ENCODE data around the gene STON2. TPM values are rescaled to one million over a fixed set of nuclear protein-coding genes. Genes with fewer than 3 reads are reported as not detected.

The STON2 gene
- total and polyA plus RNA-seq, 2 of the 13 experiments (the other 11 are each of a cell fraction or from before 2014, with no cell fraction given) = 2.1 to 11.0 TPM

GRCh38 chr14:81301813-81302212 lies 98.3 kb downstream of the STON2 start (continued):
- TF ChIP-seq HOXA9 (CRISPR knock-in tag; IDR thresholded peaks at IDR 0.05; ENCODE audit: borderline replicate concordance) (no peak), BCL6 (CRISPR knock-in tag; IDR thresholded peaks at IDR 0.05) (no peak), ZNF44 (CRISPR knock-in tag; IDR thresholded peaks at IDR 0.05) (no peak)

- no peak overlapping the region for H3K4me3 ChIP-seq (replicated peaks in 1 of 3; ENCODE audit: insufficient read depth in 1 of 3, low read depth in 2 of 3, low read length in 3 of 3)
- no peaks in the 10 kb centered on the region for H3K36me3 ChIP-seq (replicated peaks in 1 of 2; ENCODE audit: control insufficient read depth in 1 of 2, insufficient read depth in 2 of 2, low read length in 2 of 2)
- in situ Hi-C loops (cut with HindIII; ENCODE audit: extremely low pct_ligation_motif_present, low pct_unique_long_range_greater_than_20kb) (no loop called here), intact Hi-C loops (cut with micrococcal nuclease; ENCODE audit: unreplicated experiment) (no loop called here)
- DNase-seq (ENCODE audit: low spot score) (no peak), ATAC-seq (no peak), FAIRE-seq (no peak)
- H3K27me3 ChIP-seq (ENCODE audit: control insufficient read depth in 1 of 2, insufficient read depth in 2 of 2, low read length in 2 of 2) = no peaks in the 10 kb centered on the region
- H3K9ac ChIP-seq (ENCODE audit: insufficient read depth, low read depth, low read length) = no peak overlapping the region
- 100% methylated on average over 1 of the region's 1 CpG for WGBS (ENCODE audit: low lambda C conversion rate)
- H3K4me2 ChIP-seq (ENCODE audit: low read depth, low read length) = no peak overlapping the region
- ChIA-PET CTCF (ENCODE audit: low intra/inter-chr PET ratio, low total read pairs) (no interaction called here), POLR2A (interaction anchor here (0.9 kb wide), 1 partner anchor 82 kb away, joined by 3 read pairs; no protein-coding TSS in a partner anchor)
- no peak overlapping the region for H2AFZ ChIP-seq (ENCODE audit: low read length)
- H3K9me3 ChIP-seq (ENCODE audit: low read length) = no peaks in the 10 kb centered on the region
- no peaks in the 10 kb centered on the region for H3K79me2 ChIP-seq (ENCODE audit: insufficient read depth, low read length)
- no peak overlapping the region for H3K27ac ChIP-seq (ENCODE audit: extremely low read length, insufficient read depth, low read length)
- H4K20me1 ChIP-seq (ENCODE audit: insufficient read depth, low read length) = no peaks in the 10 kb centered on the region
- peaks cover 42% of the 10 kb centered on the region for H3K4me1 ChIP-seq (ENCODE audit: insufficient read depth, low read length)
- TF ChIP-seq PPARG (CRISPR knock-in tag; conservative IDR thresholded peaks at IDR 0.05) = no peak
- no peak for TF ChIP-seq MIXL1 (CRISPR knock-in tag; IDR thresholded peaks at IDR 0.05)
- no peak for TF ChIP-seq ZNF720 (CRISPR knock-in tag; IDR thresholded peaks at IDR 0.05)
- TF ChIP-seq ZNF816 (CRISPR knock-in tag; IDR thresholded peaks at IDR 0.05; ENCODE audit: borderline replicate concordance) = no peak
- no peak for TF ChIP-seq U2AF1 (optimal IDR thresholded peaks at IDR 0.05; ENCODE audit: low read depth, low read length)
- no peak for TF ChIP-seq MAFK (conservative IDR thresholded peaks at IDR 0.05 in 1 of 2, IDR thresholded peaks at IDR 0.05 in 1 of 2; ENCODE audit: low read length in 2 of 2)
- TF ChIP-seq ZC3H13 (CRISPR knock-in tag; IDR thresholded peaks at IDR 0.05) = no peak
- no peak for TF ChIP-seq ZBTB39 (CRISPR knock-in tag; IDR thresholded peaks at IDR 0.05)
- no peak for TF ChIP-seq ZNF512 (CRISPR knock-in tag; IDR thresholded peaks at IDR 0.05)
- TF ChIP-seq HDAC1 (CRISPR knock-in tag; IDR thresholded peaks at IDR 0.05) = no peak
- no peak for TF ChIP-seq HNRNPL (IDR thresholded peaks at IDR 0.05; ENCODE audit: low read depth, low read length)
- TF ChIP-seq ZFP37 (CRISPR knock-in tag; IDR thresholded peaks at IDR 0.05; ENCODE audit: borderline replicate concordance) = no peak
- no peak for TF ChIP-seq ZNF576 (CRISPR knock-in tag; IDR thresholded peaks at IDR 0.05)
- TF ChIP-seq PRDM15 (CRISPR knock-in tag; IDR thresholded peaks at IDR 0.05) = no peak
- BruUV-seq (replicated peaks) = no TSS peak
Observed at GRCh38 chr14:81301371-81301770, 98.8 kb downstream of the STON2 start.
